ENCODE data around the gene GRHPR. TPM values are rescaled to one million over a fixed set of nuclear protein-coding genes. Genes with fewer than 3 reads are reported as not detected.
"Not testable (repeated sequence)": the region's sequence is repeated elsewhere in the genome, so short reads cannot be mapped to it uniquely, and the experiment has no call there.

The GRHPR gene
- 184 TPM for total RNA-seq

- peak; percentile 69 to 84 (median 82) for DNase-seq (ENCODE audit: low read depth in 2 of 3, low spot score in 2 of 3)
Observed at GRCh38 chr9:37422289-37423104, at the start of gene GRHPR. Gene GRHPR (plus strand): TSS chr9:37422696. CDS start chr9:37422751, 55 bp downstream.

DNA sequence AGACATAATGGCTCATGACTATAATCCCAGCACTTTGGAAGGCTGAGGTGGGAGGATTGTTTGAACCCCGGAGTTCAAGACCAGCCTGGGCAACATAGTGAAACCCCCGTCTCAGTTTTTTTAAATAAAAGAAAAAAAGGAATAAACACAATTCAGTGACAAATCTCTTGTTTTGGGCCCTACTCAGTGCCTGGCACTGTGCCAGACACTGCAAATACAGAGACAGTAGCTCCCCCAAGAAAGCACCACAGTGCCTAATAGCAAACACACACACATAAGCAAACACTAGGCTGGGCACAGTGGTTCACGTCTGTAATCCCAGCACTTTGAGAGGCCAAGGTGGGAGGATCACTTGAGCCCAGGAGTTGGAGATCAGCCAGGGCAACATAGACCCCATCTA is 49.7 kb upstream of the GRHPR start:
- no peak for DNase-seq (ENCODE audit: low read depth in 2 of 3, low spot score in 2 of 3)

GRCh38 chr9:37373621-37374020 is 48.9 kb upstream of the GRHPR start:
- DNase-seq (ENCODE audit: low read depth in 2 of 3, low spot score in 2 of 3), result no peak

GRCh38 chr9:37374892-37375291 is 47.6 kb upstream of the GRHPR start:
- DNase-seq (ENCODE audit: low read depth in 2 of 3, low spot score in 2 of 3), result no peak

DNA sequence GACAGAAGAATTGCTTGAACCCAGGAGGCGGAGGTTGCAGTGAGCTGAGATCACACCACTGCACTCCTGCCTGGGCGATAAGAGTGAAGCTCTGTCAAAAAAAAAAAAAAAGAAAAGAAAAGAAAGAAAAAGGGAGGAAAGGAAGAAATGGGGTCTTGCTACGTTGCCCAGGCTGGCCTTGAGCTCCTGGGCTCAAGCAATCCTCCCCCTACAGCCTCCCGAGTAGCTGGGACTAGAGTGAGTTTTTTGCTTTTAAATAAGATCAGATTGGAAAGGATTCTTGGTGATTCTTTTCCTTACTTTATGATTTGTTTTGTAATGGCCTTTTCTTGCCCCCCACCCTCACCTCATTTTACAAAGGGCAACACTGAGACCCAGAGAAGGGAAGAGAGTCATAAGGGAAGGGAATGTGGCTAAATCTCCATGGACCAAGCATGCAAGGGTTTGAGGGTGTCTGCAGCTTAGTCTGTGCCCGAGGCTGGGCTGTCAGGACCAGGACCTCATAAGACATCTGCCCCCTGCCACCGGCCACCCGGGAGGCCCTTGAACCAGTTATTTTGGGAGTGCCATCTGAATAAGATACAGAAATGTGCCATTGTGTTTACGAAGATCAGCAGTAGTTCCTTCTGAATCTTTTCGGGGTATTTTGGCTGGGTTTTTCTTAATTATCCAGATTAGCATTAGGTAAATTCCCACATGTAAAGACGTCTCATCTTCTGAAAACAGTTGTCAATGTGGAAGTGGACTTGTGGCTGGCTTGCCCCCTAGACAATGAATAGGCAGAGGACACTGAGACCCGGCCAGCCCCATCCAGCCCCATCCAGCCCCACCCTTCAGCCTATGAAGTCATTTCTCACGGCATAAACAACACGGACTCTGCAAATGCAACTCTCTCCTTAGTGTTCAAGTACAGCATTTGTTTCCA is 44.5 kb upstream of the GRHPR start:
- DNase-seq (ENCODE audit: low read depth in 2 of 3, low spot score in 2 of 3), result no peak

- no peak for DNase-seq (ENCODE audit: low read depth in 2 of 3, low spot score in 2 of 3)
Observed at GRCh38 chr9:37378613-37379004, 43.9 kb upstream of the GRHPR start.

DNA sequence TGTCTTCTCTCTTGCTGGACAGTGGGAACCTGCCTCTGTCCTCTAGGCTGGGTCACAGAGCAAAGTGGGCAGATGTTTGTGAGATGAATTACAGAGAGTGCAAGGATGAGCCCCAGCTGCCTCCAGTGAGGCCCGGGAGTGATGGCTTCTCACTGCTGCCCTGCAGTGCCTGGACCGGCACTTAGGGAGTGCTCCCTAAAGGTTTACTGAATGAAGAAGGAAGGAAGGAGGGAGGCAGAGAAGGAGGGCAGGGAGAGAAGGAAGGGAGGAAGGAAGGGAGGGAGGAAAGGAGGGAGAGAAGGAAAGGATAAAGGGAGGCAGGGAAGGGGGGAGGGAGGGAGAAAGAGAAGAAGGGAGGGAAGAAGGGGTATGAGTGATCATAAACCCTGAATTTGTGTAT is 42.7 kb upstream of the GRHPR start:
- DNase-seq (ENCODE audit: low read depth in 2 of 3, low spot score in 2 of 3), result no peak

DNA sequence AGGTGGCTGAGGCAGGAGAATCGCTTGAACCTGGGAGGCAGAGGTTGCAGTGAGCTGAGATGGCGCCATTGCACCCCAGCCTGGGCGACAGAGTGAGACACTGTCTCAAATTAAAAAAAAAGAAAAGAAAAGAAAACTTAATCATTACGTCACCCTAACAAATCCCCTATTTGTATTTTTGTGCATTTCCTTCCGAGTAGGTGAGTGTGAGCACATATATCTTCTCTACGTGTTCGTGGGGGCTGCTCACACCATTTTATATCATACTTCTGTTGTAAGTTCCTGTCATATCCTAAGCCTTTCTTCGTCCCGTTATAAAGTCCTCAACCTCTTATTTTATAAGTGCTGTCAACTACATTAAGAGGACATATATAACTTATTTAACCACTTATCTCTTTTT is 41.9 kb upstream of the GRHPR start:
- no peak for DNase-seq (ENCODE audit: low read depth in 2 of 3, low spot score in 2 of 3)

DNA sequence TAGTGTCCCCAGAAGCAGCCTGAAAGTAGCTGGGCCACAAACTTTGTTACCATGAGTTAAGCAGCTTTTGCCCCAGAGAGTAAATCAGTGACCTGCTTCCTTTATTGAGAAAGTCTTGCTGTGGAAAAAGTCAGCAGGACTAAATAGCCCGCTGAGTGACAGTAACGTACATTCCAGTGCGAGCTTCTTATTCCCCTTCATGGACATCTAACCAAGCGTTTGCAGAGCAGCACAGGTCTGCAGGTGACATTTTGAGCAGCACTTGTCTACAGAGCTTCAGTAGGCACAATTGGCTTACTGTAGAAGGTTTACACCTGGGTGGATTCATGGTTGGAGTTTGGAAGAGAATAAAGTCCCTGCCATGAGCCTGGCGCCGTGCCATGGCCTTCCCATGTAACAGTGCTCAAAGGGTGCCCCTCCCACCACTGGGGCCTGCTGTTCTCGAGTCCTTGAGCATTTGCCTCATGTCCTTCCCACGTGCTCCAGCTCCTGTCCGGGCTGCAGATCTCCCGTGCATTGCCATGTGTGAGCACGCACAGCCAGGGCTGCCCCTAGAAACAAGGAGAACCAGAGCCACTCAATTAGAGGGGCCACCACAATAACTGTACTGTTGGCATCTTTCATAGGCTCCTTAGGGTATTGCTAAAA is 41.3 kb upstream of the GRHPR start:
- no peak for DNase-seq (ENCODE audit: low read depth in 2 of 3, low spot score in 2 of 3)

GRCh38 chr9:37382161-37382981 is 40.1 kb upstream of the GRHPR start:
- no peak for DNase-seq (ENCODE audit: low read depth in 2 of 3, low spot score in 2 of 3)

DNA sequence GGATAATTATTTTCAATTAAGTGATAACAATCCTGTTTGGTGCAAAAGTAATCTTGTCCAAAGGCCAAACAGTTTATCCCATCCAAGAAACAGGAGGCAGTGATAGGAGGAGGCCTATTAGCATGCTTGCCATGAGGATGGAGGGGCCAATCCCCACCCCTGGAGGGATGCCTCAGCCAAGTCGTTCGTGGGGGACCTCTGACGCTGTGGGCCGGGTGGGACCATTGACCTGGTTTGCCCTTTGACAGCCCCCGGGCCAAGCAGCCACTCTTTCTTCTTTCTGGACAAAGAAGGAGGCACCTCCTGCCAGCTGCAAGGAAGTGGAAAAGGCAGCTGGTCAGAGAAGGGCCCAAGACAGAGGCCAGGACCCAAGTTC is 39.5 kb upstream of the GRHPR start:
- no peak for DNase-seq (ENCODE audit: low read depth in 2 of 3, low spot score in 2 of 3)

GRCh38 chr9:37383393-37383792 is 39.1 kb upstream of the GRHPR start:
- no peak for DNase-seq (ENCODE audit: low read depth in 2 of 3, low spot score in 2 of 3)

GRCh38 chr9:37383876-37384746 is 38.4 kb upstream of the GRHPR start:
- DNase-seq (ENCODE audit: low read depth in 2 of 3, low spot score in 2 of 3), result no peak

DNA sequence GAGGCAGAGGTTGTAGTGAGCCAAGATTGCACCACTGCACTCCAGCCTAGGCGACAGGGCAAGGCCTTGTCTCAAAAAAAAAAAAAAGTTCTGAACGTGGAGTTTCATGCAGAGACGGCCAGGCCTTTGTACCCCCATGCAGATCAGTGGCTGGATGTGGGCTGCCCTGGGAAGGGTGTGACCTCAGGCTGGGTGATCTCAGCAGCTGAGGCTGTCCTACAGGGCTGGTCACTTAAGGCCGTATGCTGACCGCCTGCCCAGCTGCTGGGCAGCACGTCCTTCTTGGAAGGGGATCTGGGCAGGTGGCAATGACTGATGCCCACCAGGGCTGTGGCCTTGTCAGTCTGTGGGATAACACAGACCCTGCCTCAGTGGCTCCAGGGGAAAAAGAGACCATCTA is 37.2 kb upstream of the GRHPR start:
- DNase-seq (ENCODE audit: low read depth in 2 of 3, low spot score in 2 of 3), result no peak

DNA sequence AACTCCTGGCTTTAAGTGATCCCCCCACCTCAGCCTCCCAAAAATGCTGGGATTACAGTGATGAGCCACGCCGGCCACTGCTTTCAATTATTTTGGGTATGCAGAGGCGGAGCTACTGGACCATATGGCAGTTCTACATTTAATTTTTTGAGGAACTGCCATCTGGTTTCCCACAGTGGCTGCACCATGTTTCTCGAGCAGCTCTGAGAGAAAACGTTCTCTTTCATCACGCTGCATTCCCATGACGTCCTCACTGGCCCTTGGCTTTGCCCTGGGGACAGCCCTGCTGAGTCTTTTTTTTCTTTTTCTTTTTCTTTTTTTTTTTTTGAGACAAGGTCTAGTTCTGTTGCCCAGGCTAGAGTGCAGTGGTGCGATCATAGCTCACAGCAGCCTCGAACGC is 35.5 kb upstream of the GRHPR start:
- no peak for DNase-seq (ENCODE audit: low read depth in 2 of 3, low spot score in 2 of 3)

DNA sequence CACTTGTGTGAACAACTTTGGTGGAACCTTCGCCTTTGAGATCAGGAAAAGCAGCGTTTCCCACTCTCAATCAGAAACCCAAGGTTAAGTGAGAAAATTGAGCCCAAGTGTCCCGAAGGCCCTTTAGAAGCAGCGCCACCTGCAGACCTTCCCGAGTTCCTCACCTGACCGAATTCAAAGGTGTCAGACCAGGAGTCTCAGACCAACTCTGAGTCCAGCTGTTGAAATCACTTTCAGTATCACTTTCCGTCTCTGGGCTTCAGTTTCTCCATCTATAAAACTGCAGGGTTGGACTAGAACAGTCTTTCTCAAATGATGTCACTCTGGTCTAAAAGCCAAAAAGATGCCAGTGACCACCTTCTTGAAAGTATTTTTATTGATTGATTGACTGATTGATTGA is 31.7 kb upstream of the GRHPR start:
- peak in 1 of 3 donors; percentile 39 for DNase-seq (ENCODE audit: low read depth in 2 of 3, low spot score in 2 of 3)

DNA sequence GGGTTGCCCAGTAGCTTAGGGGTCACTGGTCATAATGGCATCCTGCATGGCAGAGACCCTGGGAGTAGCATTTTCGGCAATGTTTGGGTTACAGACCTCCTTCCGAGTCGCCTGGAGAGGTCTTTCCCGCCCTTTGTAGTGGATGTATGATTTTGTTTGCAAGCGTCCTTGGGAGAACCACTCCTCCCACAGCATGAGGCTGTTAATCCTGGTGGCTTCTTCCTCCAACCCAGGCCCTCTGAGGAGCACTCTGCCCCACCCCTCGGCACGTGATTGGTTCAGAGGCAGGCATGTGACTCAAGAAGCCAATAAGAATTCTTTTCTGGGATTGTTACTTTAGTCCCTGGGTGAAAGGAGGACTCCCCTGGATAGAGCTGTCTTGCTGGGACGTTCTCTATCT is 30.2 kb upstream of the GRHPR start:
- no peak for DNase-seq (ENCODE audit: low read depth in 2 of 3, low spot score in 2 of 3)

DNA sequence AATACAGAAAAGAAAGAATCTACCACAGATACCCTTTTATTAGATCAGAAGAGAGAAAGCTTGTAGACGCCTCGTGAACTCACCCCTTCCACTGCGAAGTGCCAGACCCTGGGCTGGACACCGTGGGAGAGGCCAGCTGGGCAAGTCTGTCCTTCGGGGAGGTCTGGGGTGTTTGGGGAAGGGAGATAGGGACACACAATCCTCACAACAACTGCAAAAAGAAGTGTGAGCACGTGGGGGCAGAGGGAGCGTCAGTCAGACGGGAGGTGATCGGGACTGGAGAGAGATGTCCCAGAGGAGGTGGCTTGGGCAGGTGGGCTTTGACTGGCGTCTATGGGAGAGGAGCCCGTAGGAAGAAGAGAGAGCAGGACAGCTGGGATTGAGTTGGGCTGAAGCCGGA is 27.3 kb upstream of the GRHPR start:
- DNase-seq (ENCODE audit: low read depth in 2 of 3, low spot score in 2 of 3), result no peak

DNA sequence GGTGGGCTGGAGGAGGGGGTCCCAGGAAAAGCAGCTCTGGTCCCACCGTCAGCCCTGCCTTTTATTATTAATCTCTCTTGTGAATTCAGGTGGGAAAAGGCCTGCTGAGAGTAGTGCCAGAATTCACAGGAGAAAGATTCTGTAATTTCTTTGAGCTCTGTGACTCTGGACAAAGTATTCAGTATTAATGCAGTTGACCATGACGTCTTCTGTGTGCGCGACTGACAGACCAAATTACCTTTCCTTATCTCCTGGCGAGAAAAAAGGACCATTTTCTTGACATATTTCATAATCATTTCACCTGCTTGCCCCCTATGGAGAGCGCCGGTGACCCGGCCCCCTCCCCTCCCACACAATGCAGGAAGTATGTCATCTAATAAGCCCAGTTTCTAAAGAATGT is 26.8 kb upstream of the GRHPR start:
- DNase-seq (ENCODE audit: low read depth in 2 of 3, low spot score in 2 of 3), result no peak

- not testable (repeated sequence) for DNase-seq (ENCODE audit: low read depth in 2 of 3, low spot score in 2 of 3)
Observed at GRCh38 chr9:37397948-37398347, 24.5 kb upstream of the GRHPR start.

Measured in hematopoietic multipotent progenitor cell (in vitro differentiated cells).